Endothelial cell of umbilical vein (primary cell): ENCODE measurements around the gene SLC16A7. TPM values are rescaled to one million over a fixed set of nuclear protein-coding genes. Genes with fewer than 3 reads are reported as not detected.

Source experiments
- BruUV-seq: library from RNA; stranded (reverse); fragments of 400-500 nt; replicated peaks from 2 replicates; lab custom pipeline; 2021; lab: Mats Ljungman, UMichigan
- CTCF ChIA-PET: fragments of 300-600, 350-600 bp; sonication (Branson Sonifier 250); formaldehyde crosslinking; loops from one replicate; lab custom pipeline; 2021; ENCODE audit warnings: antibody characterized with exemption, inconsistent platforms; lab: Charles Lee
- POLR2A ChIA-PET: fragments of 300-600, 350-600 bp; sonication (Branson Sonifier 250); formaldehyde crosslinking; loops from one replicate; lab custom pipeline; 2021; ENCODE audit warnings: antibody characterized with exemption, inconsistent platforms; lab: Charles Lee
- DNase-seq: peaks from one replicate; pipeline ENCODE4 v3.0.0-alpha.2; 2011; ENCODE audit warnings: low read depth, low spot score
- FAIRE-seq: peaks from 2 replicates; lab custom pipeline; 2011; peaks lifted over from hg19 to GRCh38; lab: Jason Lieb, UNC
- H2AFZ ChIP-seq: 2 replicates; pipeline ENCODE4 v1.6.0; 2012; ENCODE audit warnings: low read depth, low read length, control low read depth, inconsistent platforms
- H3K27ac ChIP-seq: 2 replicates; pipeline ENCODE4 v1.5.1; 2011; ENCODE audit warnings: low read depth, mild to moderate bottlenecking, control low read depth, low read length, moderate library complexity; ENCODE audit not compliant: insufficient read depth
- H3K27me3 ChIP-seq, 2 experiments: 2 replicates each; pipeline versions ENCODE4 v1.6.0 to v1.6.1; 2011; ENCODE audit warnings: low read length in 2 of 2, mixed read lengths in 1 of 2; ENCODE audit not compliant: control insufficient read depth in 2 of 2, insufficient read depth in 2 of 2
- H3K36me3 ChIP-seq, 2 experiments: 2 replicates in 1 of 2; 3 replicates in 1 of 2; pipeline ENCODE4 v1.5.1; 2011; ENCODE audit warnings: low read length in 2 of 2, mild to moderate bottlenecking in 1 of 2, moderate library complexity in 1 of 2; ENCODE audit not compliant: control insufficient read depth in 2 of 2, insufficient read depth in 2 of 2; ENCODE audit errors: extremely low read depth in 1 of 2
- H3K4me1 ChIP-seq: 3 replicates; pipeline ENCODE4 v1.5.1; 2011; ENCODE audit warnings: mild to moderate bottlenecking, low read length; ENCODE audit not compliant: control insufficient read depth, insufficient read depth; ENCODE audit errors: extremely low read depth
- H3K4me2 ChIP-seq: 2 replicates; pipeline ENCODE4 v1.6.1; 2011; ENCODE audit warnings: low read length, control low read depth, mixed read lengths; ENCODE audit not compliant: insufficient read depth
- H3K4me3 ChIP-seq, 3 experiments: fragments of 200-600 bp in 1 of 3; sonication (generic), shearing (Covaris generic) in 1 of 3; replicated peaks in 1 of 3; 2 replicates each; pipeline ENCODE4 v1.5.1; 2011 to 2016; ENCODE audit warnings: control low read depth in 3 of 3, low read length in 3 of 3, mild to moderate bottlenecking in 2 of 3, inconsistent platforms in 1 of 3, low read depth in 1 of 3, moderate library complexity in 1 of 3; ENCODE audit not compliant: insufficient read depth in 1 of 3
- H3K79me2 ChIP-seq: 2 replicates; pipeline ENCODE4 v1.6.0; 2012; ENCODE audit warnings: low read length, inconsistent platforms; ENCODE audit not compliant: control insufficient read depth, insufficient read depth
- H3K9ac ChIP-seq: replicated peaks from 2 replicates; pipeline ENCODE3; 2011; ENCODE audit warnings: low read length, control low read depth; ENCODE audit not compliant: insufficient read depth; ENCODE audit errors: extremely low read depth
- H3K9me1 ChIP-seq: replicated peaks from 3 replicates; pipeline ENCODE4 v1.6.0; 2011; ENCODE audit warnings: mild to moderate bottlenecking, low read length; ENCODE audit not compliant: control insufficient read depth, insufficient read depth; ENCODE audit errors: extremely low read depth
- H3K9me3 ChIP-seq: replicated peaks from 2 replicates; pipeline ENCODE4 v1.5.1; 2012; ENCODE audit warnings: low read length, inconsistent platforms; ENCODE audit not compliant: control insufficient read depth, insufficient read depth
- H4K20me1 ChIP-seq: replicated peaks from 2 replicates; pipeline ENCODE3; 2011; ENCODE audit warnings: mild to moderate bottlenecking, low read length; ENCODE audit not compliant: control insufficient read depth, insufficient read depth; ENCODE audit errors: extremely low read depth
- CTCF ChIP-seq, 2 donors: IDR thresholded peaks; 1 replicate in 1 of 2; 2 replicates in 1 of 2; pipeline ENCODE4 v1.5.1; 2011; ENCODE audit warnings: low read length in 2 of 2, mild to moderate bottlenecking in 2 of 2, moderate library complexity in 2 of 2, control low read depth in 1 of 2, inconsistent platforms in 1 of 2, low read depth in 1 of 2; ENCODE audit not compliant: insufficient read depth in 1 of 2; ENCODE audit errors: extremely low read depth in 1 of 2
- EZH2 ChIP-seq: IDR thresholded peaks from 2 replicates; pipeline ENCODE4 v1.6.1; 2012; ENCODE audit warnings: borderline replicate concordance, low read depth, mild to moderate bottlenecking, moderate library complexity, low read length, inconsistent platforms; ENCODE audit not compliant: severe bottlenecking
- FOS ChIP-seq: IDR thresholded peaks from 2 replicates; pipeline ENCODE4 v1.6.1; 2011; ENCODE audit warnings: mild to moderate bottlenecking, low read length, moderate library complexity, borderline replicate concordance; ENCODE audit not compliant: insufficient read depth
- GATA2 ChIP-seq: IDR thresholded peaks from 2 replicates; pipeline ENCODE4 v1.7.0; 2011; ENCODE audit warnings: low read depth, mild to moderate bottlenecking, moderate library complexity, mixed read lengths, low read length; ENCODE audit not compliant: insufficient read length, insufficient read depth
- JUN ChIP-seq: IDR thresholded peaks from 2 replicates; pipeline ENCODE4 v1.6.1; 2011; ENCODE audit warnings: borderline replicate concordance, low read depth; ENCODE audit not compliant: insufficient read length, insufficient read depth
- MAX ChIP-seq: IDR thresholded peaks from 2 replicates; pipeline ENCODE4 v1.6.1; 2011; ENCODE audit not compliant: insufficient read depth, insufficient read length
- MYC ChIP-seq: IDR thresholded peaks from one replicate; pipeline ENCODE4 v1.6.1; 2011; ENCODE audit warnings: mild to moderate bottlenecking, low read depth, low read length
- POLR2A ChIP-seq: IDR thresholded peaks from 2 replicates; pipeline ENCODE4 v1.6.1; 2012; ENCODE audit warnings: low read depth, mild to moderate bottlenecking, control low read depth, low read length
- POLR2AphosphoS5 ChIP-seq: IDR thresholded peaks from 2 replicates; pipeline ENCODE4 v1.6.1; 2012; ENCODE audit warnings: low read depth, mild to moderate bottlenecking, control low read depth, low read length, moderate library complexity; ENCODE audit not compliant: insufficient read depth
- dilution Hi-C: fragments of 300-500 bp; cut with MboI; formaldehyde crosslinking; loops from one replicate; pipeline ENCODE4 v1.15.0; 2019; ENCODE audit warnings: low sequenced_read_pairs; ENCODE audit not compliant: extremely low pct_ligation_motif_present
- intact Hi-C: fragments of 100-400 bp; cut with micrococcal nuclease; formaldehyde crosslinking; loops from one replicate; pipeline ENCODE4 v1.10.0; 2022
- polyA plus RNA-seq, 4 experiments: library from polyadenylated mRNA; depleted of rRNA in 3 of 4; stranded (reverse) in 3 of 4; unstranded in 1 of 4; fragments of >200 nt; gene quantifications; 2 replicates each; pipeline versions ENCODE4 v1.2.1 to v1.2.3, GENCODE V29; 2011 to 2012; ENCODE audit warnings: missing spikeins in 1 of 4
- total RNA-seq: library from RNA; stranded (reverse); gene quantifications from 2 replicates; pipeline ENCODE4 v1.2.3, GENCODE V29; 2021

SLC16A7 gene
- total and polyA plus RNA-seq, 2 donors (not counting 3 experiments of a cell fraction or from before 2014, with no cell fraction given), result 2.9 to 8.9 TPM

GRCh38 chr12:59724011-59724695 lies 128.3 kb downstream of the SLC16A7 start:
- no peaks in the 10 kb centered on the region for H3K9me3 ChIP-seq
- intact Hi-C loops, result no loop called here
- DNase-seq, result no peak
- H3K36me3 ChIP-seq, result no peaks in the 10 kb centered on the region
- H2AFZ ChIP-seq, result no peak overlapping the region
- no peak overlapping the region for H3K4me3 ChIP-seq
- no TSS peak for BruUV-seq
- H4K20me1 ChIP-seq, result no peaks in the 10 kb centered on the region
- H3K4me1 ChIP-seq, result no peaks in the 10 kb centered on the region
- H3K4me2 ChIP-seq, result no peak overlapping the region
- no peak for FAIRE-seq
- no peaks in the 10 kb centered on the region for H3K9me1 ChIP-seq
- POLR2A ChIA-PET, result no interaction called here
- no peak overlapping the region for H3K27ac ChIP-seq
- H3K27me3 ChIP-seq, result no peaks in the 10 kb centered on the region
- no peak for TF ChIP-seq EZH2
- no peak for TF ChIP-seq GATA2
- no peak for TF ChIP-seq MYC
- TF ChIP-seq CTCF (IDR thresholded peaks at IDR 0.05; ENCODE audit: extremely low read depth in 1 of 2, insufficient read depth in 1 of 2, low read depth in 1 of 2, low read length in 2 of 2), result no peak
- TF ChIP-seq FOS, result no peak
- TF ChIP-seq POLR2AphosphoS5, result no peak
- TF ChIP-seq JUN, result no peak
- TF ChIP-seq POLR2A, result no peak
- no peak for TF ChIP-seq MAX
- H3K9ac ChIP-seq, result no peak overlapping the region
- dilution Hi-C loops, result no loop called here
- no peaks in the 10 kb centered on the region for H3K79me2 ChIP-seq
- CTCF ChIA-PET, result no interaction called here
